Kidney tubule cell (primary cell): ENCODE data around the gene FAH.

Source experiments
- DNase-seq: peaks from one replicate; pipeline ENCODE4 v3.0.0-alpha.2; 2018; ENCODE audit warnings: low spot score

The FAH gene

DNA sequence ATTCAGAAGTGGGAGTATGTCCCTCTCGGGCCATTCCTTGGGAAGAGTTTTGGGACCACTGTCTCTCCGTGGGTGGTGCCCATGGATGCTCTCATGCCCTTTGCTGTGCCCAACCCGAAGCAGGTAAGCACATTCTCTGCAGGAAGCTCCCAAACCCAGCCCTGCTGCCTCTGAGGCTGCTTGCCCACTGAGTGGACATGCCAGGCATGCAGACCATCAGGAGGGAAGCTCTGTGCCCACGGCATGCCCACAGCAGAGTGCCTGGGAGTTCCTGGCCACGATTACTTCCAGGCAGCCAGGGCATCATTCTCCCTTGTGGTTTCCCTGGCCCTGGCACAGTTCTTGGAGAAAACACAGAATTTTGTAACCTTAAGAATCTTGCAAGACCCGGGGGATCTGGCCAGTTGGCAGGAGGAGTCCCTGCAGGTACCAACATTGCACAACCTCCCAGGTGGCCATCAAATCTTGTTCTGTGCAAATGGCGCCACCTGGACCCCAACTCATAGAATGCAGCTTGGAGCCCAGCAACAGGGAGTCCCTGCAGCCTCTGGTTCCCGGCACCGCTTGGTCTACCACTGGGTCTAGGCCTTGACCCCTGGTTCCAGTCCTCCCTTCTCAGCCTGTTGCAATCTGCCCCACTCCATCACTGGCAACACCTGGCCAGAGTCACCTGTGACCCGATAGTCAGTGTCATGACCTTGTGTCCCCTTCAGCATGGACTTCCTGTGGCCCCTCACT lies 20.4 kb downstream of the FAH start:
- peak; percentile 76 for DNase-seq

GRCh38 chr15:80174017-80174746 lies 21.4 kb downstream of the FAH start:
- DNase-seq = peak; percentile 18

DNA sequence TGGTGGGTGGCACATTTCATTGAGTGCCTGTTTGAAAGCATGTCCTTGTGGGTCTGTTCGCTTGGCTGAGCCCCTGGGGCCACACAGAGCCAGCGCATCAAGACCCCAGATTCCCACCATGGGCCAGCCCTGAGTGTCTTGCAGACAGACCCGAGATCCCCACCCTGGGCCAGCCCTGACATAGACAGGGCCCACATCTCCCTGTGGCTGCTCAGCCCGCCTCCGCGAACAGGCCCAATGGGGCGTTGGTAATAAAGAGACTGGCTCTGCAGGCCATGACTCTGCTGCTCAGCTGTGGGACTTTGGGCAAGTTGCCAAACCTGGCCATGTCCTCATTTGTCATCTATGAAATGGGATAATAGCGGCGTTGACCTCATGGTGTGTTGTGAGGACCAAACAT lies 22.6 kb downstream of the FAH start:
- DNase-seq = no peak

DNA sequence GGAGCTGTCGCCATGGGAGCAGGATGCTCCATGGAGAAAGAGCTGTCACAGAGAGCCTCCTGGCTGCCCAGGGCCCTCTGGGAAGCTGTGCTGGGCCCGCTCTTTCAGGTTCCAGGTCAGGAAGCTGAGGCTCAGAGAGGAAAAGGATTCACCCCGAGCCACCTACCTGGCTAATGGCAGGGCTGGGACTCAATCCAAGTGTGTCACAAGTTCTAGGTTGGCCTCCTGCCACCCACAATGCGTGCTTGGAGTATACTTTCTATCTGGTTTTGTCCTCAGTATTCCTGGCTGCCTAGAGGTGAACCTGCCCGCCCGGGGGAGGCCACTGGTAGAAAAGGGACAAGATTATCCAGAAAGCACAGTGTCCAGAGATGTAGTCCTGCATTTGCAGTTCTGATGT lies 23.6 kb downstream of the FAH start:
- DNase-seq = peak; percentile 49

GRCh38 chr15:80177156-80177555 lies 24.4 kb downstream of the FAH start:
- DNase-seq = no peak

GRCh38 chr15:80179025-80179759 lies 26.4 kb downstream of the FAH start:
- peak; percentile 92 for DNase-seq

GRCh38 chr15:80179935-80180334 lies 27.1 kb downstream of the FAH start:
- no peak for DNase-seq

GRCh38 chr15:80180468-80180867 lies 27.7 kb downstream of the FAH start:
- DNase-seq = no peak

GRCh38 chr15:80180986-80181385 lies 28.2 kb downstream of the FAH start:
- no peak for DNase-seq

GRCh38 chr15:80182611-80183261 lies 29.9 kb downstream of the FAH start:
- DNase-seq = no peak

DNA sequence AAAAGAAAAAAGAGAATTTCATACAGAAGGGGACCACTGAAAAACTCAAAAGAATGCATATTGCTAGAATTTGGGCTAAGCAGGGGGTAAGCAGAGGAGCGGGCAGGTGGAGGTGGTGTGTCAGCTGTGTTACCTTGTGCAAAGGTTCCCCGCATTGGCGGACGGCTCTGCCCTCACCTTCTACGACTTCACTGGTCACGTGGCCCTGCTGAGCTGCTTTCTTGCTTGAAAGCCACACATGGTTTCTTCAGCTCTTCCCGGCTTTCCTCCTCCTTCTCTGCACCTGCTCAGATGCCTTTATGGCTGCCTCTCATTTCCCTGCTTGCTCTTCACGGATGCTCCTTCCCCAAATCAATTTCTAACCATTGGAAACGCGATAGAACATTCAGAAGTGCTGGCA lies 30.5 kb downstream of the FAH start:
- no peak for DNase-seq

DNA sequence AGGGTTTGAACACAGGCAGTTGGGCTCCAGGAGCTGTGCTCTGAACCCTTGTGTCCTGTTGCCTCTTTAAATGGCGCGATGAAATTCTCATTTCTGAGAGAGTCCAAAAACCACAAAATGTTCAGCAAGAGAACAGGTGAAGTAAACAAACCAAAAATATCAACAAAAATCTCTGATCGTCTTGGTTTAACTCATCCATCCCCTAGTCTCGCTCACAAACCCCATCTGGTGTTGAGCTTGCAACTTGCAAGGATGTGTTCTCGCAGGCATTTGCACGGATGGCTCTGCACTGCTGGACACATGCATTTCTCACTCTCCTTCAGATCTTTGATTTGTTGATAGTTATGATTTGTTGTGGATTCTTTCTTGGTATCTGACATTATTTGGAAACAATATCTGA lies 31.1 kb downstream of the FAH start:
- DNase-seq = no peak

DNA sequence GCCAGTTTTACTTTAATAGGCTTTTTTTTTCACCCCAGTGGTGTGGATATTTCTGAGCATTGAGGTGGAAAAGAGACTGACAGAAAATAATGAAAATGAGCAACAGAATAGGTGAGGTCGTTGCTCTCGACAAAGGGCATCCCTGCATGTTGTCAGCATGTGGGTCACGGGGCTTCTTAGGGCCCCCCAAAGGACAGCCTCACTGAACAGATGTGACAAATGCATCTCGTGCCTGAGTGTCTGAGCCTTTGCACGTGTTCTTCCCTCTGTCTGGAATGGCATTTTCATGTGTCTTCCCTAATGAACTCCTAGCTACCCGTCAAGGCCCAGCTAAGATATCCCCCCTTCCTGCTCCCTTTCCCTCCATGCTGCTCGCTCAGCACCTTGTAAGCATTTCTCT lies 31.8 kb downstream of the FAH start:
- DNase-seq = no peak

- no peak for DNase-seq
Observed at GRCh38 chr15:80185152-80185551, 32.4 kb downstream of the FAH start.

DNA sequence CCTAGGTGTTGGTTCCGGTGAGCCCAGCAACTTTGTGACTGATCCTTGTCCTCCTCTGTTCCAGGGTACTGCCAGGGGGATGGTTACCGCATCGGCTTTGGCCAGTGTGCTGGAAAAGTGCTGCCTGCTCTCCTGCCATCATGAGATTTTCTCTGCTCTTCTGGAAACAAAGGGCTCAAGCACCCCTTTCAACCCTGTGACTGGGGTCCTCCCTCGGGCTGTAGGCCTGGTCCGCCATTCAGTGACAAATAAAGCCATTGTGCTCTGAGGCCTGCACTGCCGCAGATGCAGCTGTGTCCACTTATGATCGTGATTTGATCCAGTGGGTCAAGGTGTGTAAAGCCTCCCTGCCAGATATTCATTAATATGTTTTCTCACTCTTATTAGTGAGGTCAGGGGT lies 33.3 kb downstream of the FAH start:
- no peak for DNase-seq

GRCh38 chr15:80186597-80186996 lies 33.8 kb downstream of the FAH start:
- no peak for DNase-seq

GRCh38 chr15:80188251-80188650 lies 35.5 kb downstream of the FAH start:
- no peak for DNase-seq

DNA sequence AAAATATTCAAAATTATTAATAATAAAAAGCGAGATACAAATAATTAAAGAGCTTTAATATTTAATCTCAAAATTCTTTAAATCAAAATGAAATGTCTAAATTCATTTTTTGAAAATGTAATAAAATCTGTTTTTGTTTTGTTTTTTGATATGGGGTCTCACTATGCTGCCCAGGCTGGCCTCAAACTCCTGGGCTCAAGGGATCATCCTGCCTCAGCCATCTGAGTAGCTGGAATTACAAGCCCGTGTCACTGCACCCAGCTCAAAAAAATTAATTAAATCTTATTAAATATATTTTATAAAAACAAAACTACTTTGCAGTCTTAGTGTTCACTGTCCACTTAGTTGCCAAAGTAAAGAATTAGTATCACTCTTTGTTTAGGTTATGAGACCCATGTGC lies 38.4 kb downstream of the FAH start:
- no peak for DNase-seq

DNA sequence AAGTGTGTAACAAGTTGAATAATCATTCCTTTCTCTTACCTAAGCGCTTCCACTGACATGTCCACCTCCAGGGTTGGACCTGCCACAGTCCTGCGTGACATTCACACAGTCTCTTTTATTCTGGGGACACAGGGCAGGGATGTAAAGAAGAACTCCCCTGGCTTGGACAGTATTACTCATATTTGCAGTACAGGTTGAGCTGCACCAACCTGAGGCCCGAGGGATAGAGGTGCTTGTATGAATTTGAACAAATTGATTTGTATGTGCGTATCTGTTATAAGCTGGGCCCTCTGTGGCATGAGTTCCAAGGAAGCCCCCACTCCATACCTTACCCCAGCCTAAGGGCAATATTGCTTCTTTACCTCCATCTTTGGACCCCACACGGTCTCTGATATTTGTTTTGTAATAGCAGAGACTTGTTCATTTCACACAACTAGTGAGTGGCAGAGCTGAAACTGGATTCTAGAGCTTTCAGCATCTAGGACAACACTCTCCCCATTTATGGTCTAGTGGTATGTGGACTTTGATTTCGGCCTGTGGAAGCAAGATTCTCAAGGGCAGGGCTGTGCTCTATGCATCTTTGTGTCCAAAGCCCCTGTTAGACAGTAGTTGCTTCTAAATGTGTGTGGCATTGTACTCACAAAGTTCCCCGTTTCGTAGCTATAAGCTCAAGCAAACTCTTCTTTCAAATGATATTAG lies 39.2 kb downstream of the FAH start:
- no peak for DNase-seq

DNA sequence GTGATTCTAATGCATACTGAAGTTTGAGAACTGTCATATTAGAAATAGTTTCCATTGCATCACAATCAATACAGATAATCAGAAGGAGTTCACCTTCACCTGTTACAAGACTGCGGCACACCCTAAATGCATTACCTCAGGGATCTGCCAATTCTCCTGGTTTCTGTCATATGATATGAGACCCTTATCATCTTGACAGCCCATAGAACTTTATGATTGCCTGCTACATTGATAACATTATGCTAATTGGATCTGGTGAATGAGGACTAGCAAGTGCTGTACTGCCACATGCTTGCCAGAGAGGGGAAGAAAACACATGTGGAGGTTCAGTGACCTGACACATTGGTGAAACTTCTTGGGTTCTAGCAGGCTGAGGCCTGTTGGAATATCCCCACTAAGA lies 41.4 kb downstream of the FAH start:
- DNase-seq = no peak

DNA sequence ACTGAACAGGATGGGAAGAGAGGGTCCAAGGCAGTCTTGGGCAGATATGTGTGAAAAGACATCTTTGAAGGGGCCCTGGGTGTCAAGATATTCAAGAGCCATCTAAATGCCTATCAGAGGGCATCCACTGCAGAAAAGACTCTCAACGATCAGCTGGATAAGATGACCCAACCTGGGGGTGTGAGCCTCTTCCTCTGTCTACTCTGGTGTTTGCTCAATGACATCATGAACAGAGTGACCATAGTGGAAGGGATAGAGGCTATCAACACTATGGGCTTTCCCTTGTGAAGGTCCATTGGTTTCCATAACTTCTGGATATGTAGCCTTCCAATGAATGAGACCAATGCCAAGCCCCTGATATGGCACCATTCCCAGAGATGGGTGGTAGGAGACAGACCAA lies 42.1 kb downstream of the FAH start:
- DNase-seq = no peak

DNA sequence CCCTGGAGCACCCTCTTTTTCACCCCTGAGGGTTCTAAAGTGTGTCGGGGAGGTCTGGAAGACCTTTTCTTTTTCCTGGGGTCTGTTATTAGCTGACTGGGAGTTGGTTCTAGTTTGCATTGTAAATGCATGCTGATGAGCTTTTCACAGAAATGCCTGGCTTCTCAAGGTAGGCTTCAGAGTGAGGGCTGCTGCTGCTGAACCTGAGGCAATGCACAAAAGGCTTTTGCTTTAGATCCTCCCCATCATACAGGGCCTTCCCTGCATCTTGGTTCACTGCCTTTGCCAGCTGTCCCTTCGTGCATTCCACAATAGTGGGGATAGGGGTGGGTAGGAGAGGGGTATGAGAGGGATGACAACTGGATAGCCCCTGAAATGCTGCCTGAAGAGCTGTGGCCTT lies 46.6 kb downstream of the FAH start:
- DNase-seq = no peak
